ENCODE data around the gene CNTNAP4.

DNA sequence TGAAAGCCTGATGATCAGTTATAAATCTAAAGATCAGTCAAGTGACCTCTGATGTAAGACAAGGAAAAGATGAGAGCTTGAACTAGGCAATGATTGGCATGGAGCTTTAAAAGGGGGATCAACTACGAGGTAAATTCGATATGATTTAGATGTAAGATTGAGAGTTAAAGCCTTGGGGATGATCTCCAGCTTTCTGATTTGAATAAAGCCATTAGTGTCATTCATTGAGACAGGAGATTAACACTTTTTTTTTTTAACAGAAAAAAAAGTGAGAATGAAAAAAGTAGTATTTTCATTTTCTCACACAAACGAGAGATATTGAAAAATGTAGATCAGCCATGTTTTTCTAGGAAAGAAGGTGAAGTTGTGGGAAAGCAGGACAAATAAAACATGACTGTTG, 225.4 kb downstream of the CNTNAP4 start:
- TF ChIP-seq FOS (IDR thresholded peaks at IDR 0.05; ENCODE audit: low read depth, low read length): no peak
- no peak for TF ChIP-seq RFX5 (IDR thresholded peaks at IDR 0.05; ENCODE audit: low read depth, low read length)
- TF ChIP-seq MAFK (IDR thresholded peaks at IDR 0.05; ENCODE audit: low read depth, low read length): no peak
- TF ChIP-seq CEBPB (IDR thresholded peaks at IDR 0.05; ENCODE audit: low read depth, low read length): no peak
